Choroid plexus epithelial cell (primary cell): ENCODE results near the gene LY6G5B.
A peak's percentile ranks its signal among the peaks of the same experiment; 100 is the strongest.

ENCODE experiments used
- DNase-seq: peaks from one replicate; pipeline ENCODE4 v3.0.0-alpha.2; 2010; ENCODE audit warnings: low read depth
- H3K4me3 ChIP-seq: 2 replicates; pipeline ENCODE4 v1.5.1; 2011; ENCODE audit warnings: low read depth, mild to moderate bottlenecking, control low read depth, low read length, moderate library complexity
- TF ChIP-seq, protein P1 (sequence below): conservative IDR thresholded peaks from 2 replicates; pipeline ENCODE4 v1.5.1; 2011; ENCODE audit warnings: low read depth, mild to moderate bottlenecking, control low read depth, inconsistent platforms, low read length, moderate library complexity

The LY6G5B gene

DNA sequence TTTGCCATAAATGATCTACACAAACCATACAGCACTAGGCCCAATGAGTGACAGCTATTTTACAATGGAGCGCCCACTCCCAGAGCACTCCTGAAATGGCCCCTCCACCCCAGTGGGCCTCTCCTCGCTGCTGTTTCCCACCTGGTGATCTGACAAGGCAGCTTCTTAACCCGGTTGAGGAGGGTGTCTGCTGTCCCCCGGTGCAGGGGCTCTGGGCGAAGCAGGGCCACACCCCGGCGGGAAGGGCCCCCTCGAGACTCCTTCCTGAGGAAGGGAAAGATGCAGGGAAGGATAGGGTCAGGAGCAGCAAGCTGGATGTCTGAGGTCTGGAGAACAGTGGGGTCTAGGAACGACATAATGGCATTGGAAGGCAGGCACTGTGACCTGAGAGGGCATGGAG is 23.1 kb downstream of the LY6G5B start:
- TF ChIP-seq, protein P1, sequence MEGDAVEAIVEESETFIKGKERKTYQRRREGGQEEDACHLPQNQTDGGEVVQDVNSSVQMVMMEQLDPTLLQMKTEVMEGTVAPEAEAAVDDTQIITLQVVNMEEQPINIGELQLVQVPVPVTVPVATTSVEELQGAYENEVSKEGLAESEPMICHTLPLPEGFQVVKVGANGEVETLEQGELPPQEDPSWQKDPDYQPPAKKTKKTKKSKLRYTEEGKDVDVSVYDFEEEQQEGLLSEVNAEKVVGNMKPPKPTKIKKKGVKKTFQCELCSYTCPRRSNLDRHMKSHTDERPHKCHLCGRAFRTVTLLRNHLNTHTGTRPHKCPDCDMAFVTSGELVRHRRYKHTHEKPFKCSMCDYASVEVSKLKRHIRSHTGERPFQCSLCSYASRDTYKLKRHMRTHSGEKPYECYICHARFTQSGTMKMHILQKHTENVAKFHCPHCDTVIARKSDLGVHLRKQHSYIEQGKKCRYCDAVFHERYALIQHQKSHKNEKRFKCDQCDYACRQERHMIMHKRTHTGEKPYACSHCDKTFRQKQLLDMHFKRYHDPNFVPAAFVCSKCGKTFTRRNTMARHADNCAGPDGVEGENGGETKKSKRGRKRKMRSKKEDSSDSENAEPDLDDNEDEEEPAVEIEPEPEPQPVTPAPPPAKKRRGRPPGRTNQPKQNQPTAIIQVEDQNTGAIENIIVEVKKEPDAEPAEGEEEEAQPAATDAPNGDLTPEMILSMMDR: no peak
- no peak for DNase-seq
- no peak overlapping the region for H3K4me3 ChIP-seq

GRCh38 chr6:31693535-31693934 is 23.8 kb downstream of the LY6G5B start:
- TF ChIP-seq, protein P1: no peak
- DNase-seq: no peak
- no peak overlapping the region for H3K4me3 ChIP-seq

GRCh38 chr6:31697555-31697954 is 27.8 kb downstream of the LY6G5B start:
- TF ChIP-seq, protein P1: no peak
- DNase-seq: peak; percentile 16

GRCh38 chr6:31700740-31701401 is 31.1 kb downstream of the LY6G5B start:
- TF ChIP-seq, protein P1: no peak
- no peak for DNase-seq
- H3K4me3 ChIP-seq: no peak overlapping the region

More at GRCh38 chr6:31697555-31697954, 27.8 kb downstream of the LY6G5B start:
- no peak overlapping the region for H3K4me3 ChIP-seq

GRCh38 chr6:31701666-31702404 is 32.1 kb downstream of the LY6G5B start:
- TF ChIP-seq, protein P1: no peak
- DNase-seq: peak; percentile 53
- H3K4me3 ChIP-seq: peak overlapping the region; percentile 78

DNA sequence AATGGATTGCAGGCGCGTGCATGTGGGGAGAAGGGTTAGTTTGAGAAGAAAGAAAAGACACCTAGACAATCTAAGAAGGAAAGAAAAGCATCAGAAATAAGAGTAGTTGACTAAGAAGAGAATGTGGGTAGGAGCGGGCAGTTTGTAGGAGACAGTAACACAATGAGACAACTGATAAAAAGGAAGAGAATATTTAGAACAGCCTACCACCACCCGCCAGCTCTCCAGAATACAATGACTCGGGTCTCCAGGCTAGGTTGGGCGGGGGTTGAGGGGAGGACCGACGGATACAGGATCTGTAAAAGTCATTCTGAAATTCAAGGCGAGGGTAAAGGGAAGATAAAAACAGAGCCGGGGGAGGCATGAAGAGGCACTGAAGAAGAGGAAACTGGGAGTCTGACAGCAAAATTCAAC is 32.6 kb downstream of the LY6G5B start:
- no peak for DNase-seq

More for the DNA sequence above, 32.6 kb downstream of the LY6G5B start:
- TF ChIP-seq, protein P1: no peak
- H3K4me3 ChIP-seq: peak overlapping the region; percentile 78
